Stimulated activated naive CD4-positive, alpha-beta T cell (primary cell): ENCODE measurements around the gene CACNA2D3.

Source experiments
- DNase-seq, 6 experiments: peaks; one replicate each; lab custom pipeline; 2025; lab: John Stamatoyannopoulos, UW

CACNA2D3 gene

DNA sequence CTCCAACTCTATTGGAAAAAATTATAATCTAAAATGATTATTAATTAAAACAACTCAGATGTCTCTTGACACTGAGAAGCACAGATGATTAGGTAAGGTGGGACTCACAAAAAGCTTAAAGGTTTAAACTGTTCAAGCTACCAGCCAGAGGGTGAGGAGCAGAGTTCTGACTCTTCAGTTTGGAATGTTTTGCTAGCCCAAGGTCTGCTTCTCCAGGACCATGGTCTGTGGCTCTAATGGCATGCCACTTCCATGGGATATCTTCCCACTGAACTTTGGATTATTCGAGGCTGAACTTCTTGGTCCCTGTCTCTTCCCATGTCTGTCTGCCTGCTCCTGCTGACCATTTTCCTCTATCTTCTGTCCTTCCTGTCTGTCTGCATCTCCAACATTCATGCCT lies 49.2 kb downstream of the CACNA2D3 start:
- no peak for DNase-seq

GRCh38 chr3:54171951-54172350 lies 49.6 kb downstream of the CACNA2D3 start:
- DNase-seq = no peak

DNA sequence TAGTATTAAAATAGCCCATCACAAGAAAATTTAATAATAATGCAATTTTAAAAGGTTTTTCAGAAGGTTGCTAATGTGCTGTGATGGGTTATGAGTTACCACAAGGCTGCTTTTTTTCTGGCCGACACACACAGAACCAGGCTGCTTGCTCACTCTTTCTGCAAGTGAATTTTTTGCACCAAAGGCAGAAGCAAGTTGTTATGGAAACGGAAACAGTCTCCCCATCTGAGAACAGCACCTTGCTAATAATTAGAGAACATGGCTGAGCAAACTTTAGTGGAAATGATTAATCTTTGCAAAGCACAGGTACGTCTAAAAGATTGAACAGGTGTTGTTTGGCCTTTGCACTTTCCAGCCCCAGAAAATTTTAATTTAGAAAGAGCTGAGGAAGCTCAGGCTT lies 51.0 kb downstream of the CACNA2D3 start:
- no peak for DNase-seq

DNA sequence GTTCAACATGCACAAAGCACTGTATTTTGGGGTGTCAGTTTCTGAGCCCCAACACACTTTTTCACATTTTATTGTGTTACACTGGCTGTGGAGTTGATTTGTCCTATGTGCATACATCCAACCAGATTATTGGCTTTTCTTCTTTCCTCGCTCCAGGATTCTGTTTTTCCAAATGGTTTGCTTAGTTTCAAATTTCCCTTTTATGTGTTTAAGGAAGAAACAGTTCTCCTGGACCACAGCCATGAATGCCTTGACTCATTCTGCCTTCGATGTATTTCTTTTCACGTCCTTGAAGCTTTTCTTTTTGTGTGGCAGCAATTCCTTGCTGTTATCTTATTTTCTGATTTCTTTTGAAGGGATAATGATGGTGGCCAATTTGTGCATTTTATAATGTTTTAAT lies 53.8 kb downstream of the CACNA2D3 start:
- no peak for DNase-seq

DNA sequence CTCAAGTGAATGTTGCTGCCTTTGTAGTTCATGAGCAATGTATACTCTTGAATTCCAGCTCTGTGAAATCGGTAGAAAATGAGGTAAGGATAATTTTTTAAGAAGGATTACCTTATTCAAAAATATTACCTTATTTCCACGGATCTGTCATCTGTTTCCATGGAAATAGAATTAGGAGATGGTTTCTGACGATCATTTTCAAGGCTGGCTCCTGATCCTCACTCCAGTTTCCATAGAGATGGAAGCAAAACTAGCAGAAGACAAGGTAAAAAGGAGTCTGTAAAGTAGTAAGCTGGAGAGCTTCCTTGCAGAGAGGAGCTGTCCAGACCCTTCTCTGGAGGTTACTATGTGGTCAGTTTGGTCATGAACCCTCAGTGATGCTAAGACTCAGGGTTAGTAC lies 55.5 kb downstream of the CACNA2D3 start:
- DNase-seq = no peak

DNA sequence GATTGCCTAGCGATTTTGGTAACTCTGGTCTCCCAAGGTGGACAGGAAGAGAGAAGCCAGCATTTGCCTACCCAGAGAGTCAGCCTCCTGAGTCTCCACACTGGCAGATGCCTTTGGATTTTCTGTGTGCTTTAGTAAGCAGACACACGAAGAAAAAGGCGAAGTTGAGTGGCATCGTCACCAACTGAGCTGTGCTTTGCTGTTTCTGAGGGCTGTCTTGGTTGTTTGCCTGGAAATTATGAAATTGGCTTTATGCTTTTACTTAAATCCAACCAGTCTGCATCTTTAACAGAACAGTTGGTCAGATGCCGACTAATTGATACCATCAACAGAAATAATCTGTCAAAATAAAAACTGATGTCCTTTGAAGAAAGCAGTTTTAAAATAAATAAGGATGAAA lies 56.0 kb downstream of the CACNA2D3 start:
- DNase-seq = no peak

DNA sequence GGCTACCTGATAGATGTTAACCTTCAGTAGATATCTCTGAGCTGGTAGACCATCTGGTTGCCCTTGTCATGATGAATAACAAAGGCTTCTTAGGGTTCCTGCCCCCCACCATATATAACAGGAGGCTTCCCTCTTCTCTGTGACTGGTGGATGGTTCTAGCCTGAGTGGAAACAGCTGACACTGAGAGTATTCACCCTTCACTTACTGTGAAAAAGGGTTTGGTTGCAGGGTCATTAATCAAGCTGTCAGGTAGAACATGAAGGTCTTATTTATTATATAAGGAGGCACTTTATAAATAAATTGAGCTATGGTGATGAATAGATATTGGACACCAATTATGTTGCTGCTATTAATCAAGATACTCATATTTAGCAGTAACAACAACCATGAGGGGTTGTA lies 58.6 kb downstream of the CACNA2D3 start:
- DNase-seq = no peak

- DNase-seq = no peak
Measured at GRCh38 chr3:54182242-54182641, 59.9 kb downstream of the CACNA2D3 start.

GRCh38 chr3:54185740-54186139 lies 63.4 kb downstream of the CACNA2D3 start:
- DNase-seq = no peak

DNA sequence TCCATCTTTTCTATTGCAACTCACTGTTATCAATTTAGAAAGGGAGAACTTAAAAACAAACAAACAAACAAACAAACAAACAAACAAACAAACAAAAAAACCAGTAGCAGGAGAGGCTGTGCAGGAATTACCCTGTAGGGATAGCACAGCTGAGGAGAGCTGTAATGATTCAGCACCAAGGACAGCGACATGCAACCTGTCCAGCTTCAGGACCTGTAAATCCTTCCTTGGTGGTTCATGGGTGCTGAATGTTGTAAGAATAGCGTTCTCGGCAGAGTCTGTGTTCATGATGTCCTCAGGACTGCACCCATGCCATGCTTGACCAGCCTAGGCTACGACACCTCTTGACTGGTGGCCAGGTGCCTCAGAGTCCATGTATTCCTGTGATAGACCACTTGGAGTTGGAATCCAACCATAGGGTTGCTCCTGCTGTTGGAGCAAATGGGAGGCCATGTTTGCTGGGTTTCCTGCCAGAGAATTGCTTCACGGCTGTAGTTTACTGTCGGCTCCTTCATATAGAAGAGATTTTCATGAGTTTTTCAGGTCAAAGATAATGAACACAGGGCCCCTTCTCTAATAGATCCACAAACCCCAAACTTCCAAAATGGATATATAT lies 65.9 kb downstream of the CACNA2D3 start:
- DNase-seq = peak in 2 of 6 experiments; percentile 9 to 12

GRCh38 chr3:54191220-54191619 lies 68.9 kb downstream of the CACNA2D3 start:
- no peak for DNase-seq

DNA sequence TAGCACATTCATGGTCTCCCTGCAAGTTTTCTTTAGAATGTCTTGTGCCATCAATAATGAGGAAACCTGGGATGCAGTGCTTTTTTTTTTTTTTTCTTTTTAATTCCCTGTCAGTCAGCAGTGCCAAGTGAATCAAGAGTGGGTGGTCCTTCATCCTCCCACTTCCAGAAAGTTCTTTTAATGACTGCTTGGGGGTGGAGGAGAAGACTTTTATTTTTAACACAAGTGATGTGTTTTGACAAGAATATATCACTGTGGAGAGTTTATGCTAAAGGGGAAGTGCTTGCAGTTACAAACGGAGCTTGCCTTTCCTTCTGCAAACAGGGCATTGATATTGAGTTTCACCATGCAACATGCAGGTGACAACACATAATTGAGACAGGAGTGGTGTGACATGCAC lies 69.7 kb downstream of the CACNA2D3 start:
- DNase-seq = no peak

GRCh38 chr3:54193093-54193492 lies 70.7 kb downstream of the CACNA2D3 start:
- DNase-seq = no peak

GRCh38 chr3:54196360-54196991 lies 74.1 kb downstream of the CACNA2D3 start:
- no peak for DNase-seq

DNA sequence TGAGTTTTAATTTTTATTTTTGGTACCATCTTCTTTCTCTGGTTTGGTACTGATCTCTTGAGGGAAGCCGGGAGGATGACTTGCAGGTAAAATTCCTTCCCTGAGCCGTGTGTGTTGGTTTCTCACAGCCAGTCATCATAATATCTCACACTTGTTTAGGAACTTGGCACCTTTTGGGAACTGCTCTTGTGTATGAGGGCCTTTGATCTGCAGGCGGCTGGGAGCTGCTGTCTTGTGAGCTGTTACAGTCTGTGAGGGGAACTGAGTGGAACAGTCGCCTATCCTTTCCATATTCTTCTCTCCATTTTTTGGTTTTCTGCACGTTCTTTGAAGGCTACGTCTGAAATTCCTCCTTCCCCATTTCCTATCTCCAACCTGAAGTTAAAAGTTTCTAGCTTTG lies 75.2 kb downstream of the CACNA2D3 start:
- DNase-seq = no peak

GRCh38 chr3:54198556-54198955 lies 76.2 kb downstream of the CACNA2D3 start:
- DNase-seq = no peak

GRCh38 chr3:54202054-54202453 lies 79.7 kb downstream of the CACNA2D3 start:
- no peak for DNase-seq

GRCh38 chr3:54202651-54203248 lies 80.4 kb downstream of the CACNA2D3 start:
- no peak for DNase-seq

- DNase-seq = no peak
Measured at GRCh38 chr3:54206874-54207273, 84.5 kb downstream of the CACNA2D3 start.

- DNase-seq = no peak
Measured at GRCh38 chr3:54211097-54211496, 88.7 kb downstream of the CACNA2D3 start.

- DNase-seq = no peak
Measured at GRCh38 chr3:54212723-54213122, 90.4 kb downstream of the CACNA2D3 start.

DNA sequence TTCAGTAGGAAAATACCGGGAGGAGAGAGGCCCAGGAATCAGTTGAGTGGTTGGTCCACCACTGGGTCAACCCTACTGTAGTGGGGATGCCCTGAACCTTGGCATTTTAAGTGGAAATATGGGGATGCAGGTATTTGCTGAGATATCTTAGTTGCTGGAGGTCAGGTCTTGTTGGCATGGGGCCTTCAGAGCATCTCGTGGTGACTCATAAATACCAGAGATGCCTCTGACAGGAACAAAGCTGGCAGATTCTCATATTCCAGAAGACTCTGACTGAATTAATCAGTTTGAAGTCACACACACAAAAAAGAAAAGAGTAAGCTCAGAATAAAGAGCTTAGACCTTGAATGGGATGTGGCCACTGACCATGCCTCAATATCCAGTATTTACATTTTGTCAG lies 91.6 kb downstream of the CACNA2D3 start:
- no peak for DNase-seq

GRCh38 chr3:54214845-54215244 lies 92.5 kb downstream of the CACNA2D3 start:
- no peak for DNase-seq

DNA sequence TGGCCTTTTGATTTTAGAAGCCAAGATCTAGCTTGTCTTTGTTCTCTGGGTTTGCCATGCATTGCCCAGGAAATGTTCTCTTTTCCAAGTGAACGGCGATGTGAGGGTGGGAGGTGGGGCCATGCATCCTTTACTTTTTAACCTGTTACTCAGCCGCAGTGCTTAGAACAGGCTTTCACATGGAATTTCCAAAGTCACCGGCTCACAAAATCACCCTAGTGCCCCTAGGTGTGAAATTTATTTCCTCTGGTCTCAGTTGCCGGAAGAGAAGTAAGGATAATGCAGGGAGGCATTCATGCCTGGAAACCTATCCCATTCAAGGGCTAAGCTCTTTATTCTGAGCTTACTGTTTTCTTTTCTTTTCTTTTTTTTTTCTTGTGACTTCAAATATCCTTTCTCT lies 93.2 kb downstream of the CACNA2D3 start:
- DNase-seq = no peak
